ENCODE measurements around the gene NPAS3. TPM values are rescaled to one million over a fixed set of nuclear protein-coding genes. Genes with fewer than 3 reads are reported as not detected.

The NPAS3 gene
- total and polyA plus RNA-seq, 8 donors = 0.23 to 2.8 (median 1.4) TPM

- TF ChIP-seq CTCF (IDR thresholded peaks at IDR 0.05) = no peak
- Histone ChIP-seq H3K4me1 (peaks cover 0 to 6% (median 6%) of the 10 kb centered on the region in 3 donors), H3K9me3 (no peaks in the 10 kb centered on the region), H3K36me3 (no peaks in the 10 kb centered on the region), H3K4me3 (no peak overlapping the region), H3K27me3 (no peaks in the 10 kb centered on the region), H3K27ac (no peak overlapping the region)
- DNase-seq (no peak), FAIRE-seq (no peak), ATAC-seq (no peak)
- 80 to 95% methylated on average over 9 of the region's 9 CpGs for WGBS, 2 donors
- intact Hi-C loops (cut with DNase I) = no loop called here
These were observed 541.6 kb downstream of the NPAS3 start for GRCh38 chr14:33480071-33480886.

DNA sequence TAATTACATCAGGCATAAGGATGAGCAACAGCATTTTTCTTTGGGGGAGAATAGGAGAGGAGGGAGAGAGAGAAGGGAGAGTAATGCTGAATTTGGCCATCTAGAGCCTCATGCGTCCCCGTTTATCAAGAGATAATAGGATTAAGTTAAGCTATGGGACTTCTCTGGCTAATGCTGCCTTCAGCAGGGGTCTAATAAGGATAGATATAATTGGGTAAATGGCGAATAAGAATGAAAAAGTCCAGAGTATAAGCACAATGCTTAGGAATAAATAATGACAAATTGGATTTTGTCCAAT lies 542.2 kb downstream of the NPAS3 start:
- no peaks in the 10 kb centered on the region for H3K36me3 ChIP-seq
- no peaks in the 10 kb centered on the region for H3K9me3 ChIP-seq
- intact Hi-C loops (cut with DNase I) = no loop called here
- peaks cover 0 to 6% (median 6%) of the 10 kb centered on the region in 3 donors for H3K4me1 ChIP-seq
- TF ChIP-seq CTCF (IDR thresholded peaks at IDR 0.05) = no peak
- DNase-seq (no peak), FAIRE-seq (no peak), ATAC-seq (no peak)
- no peak overlapping the region for H3K27ac ChIP-seq
- H3K4me3 ChIP-seq = no peak overlapping the region
- no peaks in the 10 kb centered on the region for H3K27me3 ChIP-seq
- 83 to 90% methylated on average over 3 of the region's 3 CpGs for WGBS, 2 donors

- DNase-seq (no peak), ATAC-seq (no peak), FAIRE-seq (no peak)
- no peak overlapping the region for H3K4me3 ChIP-seq
- intact Hi-C loops (cut with DNase I) = no loop called here
- TF ChIP-seq CTCF (IDR thresholded peaks at IDR 0.05) = no peak
- H3K36me3 ChIP-seq = no peaks in the 10 kb centered on the region
- H3K4me1 ChIP-seq = peaks cover 0 to 6% (median 4%) of the 10 kb centered on the region in 3 donors
- no peaks in the 10 kb centered on the region for H3K9me3 ChIP-seq
- no peaks in the 10 kb centered on the region for H3K27me3 ChIP-seq
- no peak overlapping the region for H3K27ac ChIP-seq
- WGBS, 2 donors = 89 to 91% methylated on average over 6 of the region's 6 CpGs
These were observed 544.4 kb downstream of the NPAS3 start for GRCh38 chr14:33483110-33483509.

DNA sequence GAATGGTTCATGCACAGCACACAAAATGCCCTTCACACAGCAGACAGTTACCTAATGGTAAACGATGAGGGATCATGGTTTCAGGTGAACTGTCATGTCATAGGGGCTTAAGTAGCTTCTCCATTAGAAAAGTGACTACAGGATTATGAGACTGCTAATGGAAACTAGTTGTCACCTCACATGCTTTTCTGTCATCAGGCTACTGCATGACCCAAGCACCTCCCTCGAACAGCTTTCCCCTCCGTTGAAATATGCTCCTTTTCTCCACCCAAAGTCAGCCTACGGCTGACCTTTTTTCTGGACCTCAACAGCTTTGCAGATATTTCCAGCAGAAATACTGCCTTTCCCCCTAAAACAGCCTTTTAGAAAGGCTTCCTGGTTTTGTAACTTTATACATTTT lies 544.9 kb downstream of the NPAS3 start:
- Histone ChIP-seq H3K27me3 (no peaks in the 10 kb centered on the region), H3K4me3 (no peak overlapping the region), H3K4me1 (peaks cover 0 to 3% (median 0%) of the 10 kb centered on the region in 3 donors), H3K9me3 (no peaks in the 10 kb centered on the region), H3K36me3 (no peaks in the 10 kb centered on the region), H3K27ac (no peak overlapping the region)
- FAIRE-seq (no peak), DNase-seq (no peak), ATAC-seq (no peak)
- 76 to 85% methylated on average over 4 of the region's 4 CpGs for WGBS, 2 donors
- intact Hi-C loops (cut with DNase I) = no loop called here
- TF ChIP-seq CTCF (IDR thresholded peaks at IDR 0.05) = no peak

DNA sequence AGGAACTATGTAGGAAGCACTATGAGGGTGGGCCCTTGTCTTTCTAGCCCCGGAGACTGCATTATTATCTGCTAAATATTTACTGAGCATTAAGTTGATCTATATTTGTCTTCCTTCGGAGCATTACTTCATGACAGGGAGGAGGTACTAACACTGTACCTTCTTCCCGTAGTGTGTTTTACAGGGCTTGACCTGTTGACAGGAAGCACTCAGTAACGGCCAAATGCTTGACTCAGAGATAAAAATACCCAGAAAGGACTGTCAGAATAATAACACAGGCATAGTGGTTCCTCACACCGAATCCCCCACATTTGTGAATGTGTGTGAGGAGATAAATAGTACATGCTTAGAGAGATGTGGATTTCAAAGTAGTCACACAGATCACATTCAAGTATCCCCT lies 545.6 kb downstream of the NPAS3 start:
- H3K36me3 ChIP-seq = no peaks in the 10 kb centered on the region
- H3K27me3 ChIP-seq = no peaks in the 10 kb centered on the region
- H3K4me1 ChIP-seq = no peaks in the 10 kb centered on the region
- H3K9me3 ChIP-seq = no peaks in the 10 kb centered on the region
- no peak for TF ChIP-seq CTCF (IDR thresholded peaks at IDR 0.05)
- no peak for DNase-seq
- no peak for FAIRE-seq
- WGBS, 2 donors = 45 to 51% methylated on average over 5 of the region's 5 CpGs
- no peak overlapping the region for H3K27ac ChIP-seq
- intact Hi-C loops (cut with DNase I) = no loop called here
- H3K4me3 ChIP-seq = no peak overlapping the region
- peak in 2 of 4 donors; percentile 21 to 72 for ATAC-seq

Data from pancreas (tissue), 10 donors.